HCEC 1CT (cell line): Measurements from ENCODE around the gene GTPBP1.

Experiments used
- DNase-seq: peaks from one replicate; pipeline ENCODE4 v3.0.0-alpha.2; 2017

GTPBP1 gene

DNA sequence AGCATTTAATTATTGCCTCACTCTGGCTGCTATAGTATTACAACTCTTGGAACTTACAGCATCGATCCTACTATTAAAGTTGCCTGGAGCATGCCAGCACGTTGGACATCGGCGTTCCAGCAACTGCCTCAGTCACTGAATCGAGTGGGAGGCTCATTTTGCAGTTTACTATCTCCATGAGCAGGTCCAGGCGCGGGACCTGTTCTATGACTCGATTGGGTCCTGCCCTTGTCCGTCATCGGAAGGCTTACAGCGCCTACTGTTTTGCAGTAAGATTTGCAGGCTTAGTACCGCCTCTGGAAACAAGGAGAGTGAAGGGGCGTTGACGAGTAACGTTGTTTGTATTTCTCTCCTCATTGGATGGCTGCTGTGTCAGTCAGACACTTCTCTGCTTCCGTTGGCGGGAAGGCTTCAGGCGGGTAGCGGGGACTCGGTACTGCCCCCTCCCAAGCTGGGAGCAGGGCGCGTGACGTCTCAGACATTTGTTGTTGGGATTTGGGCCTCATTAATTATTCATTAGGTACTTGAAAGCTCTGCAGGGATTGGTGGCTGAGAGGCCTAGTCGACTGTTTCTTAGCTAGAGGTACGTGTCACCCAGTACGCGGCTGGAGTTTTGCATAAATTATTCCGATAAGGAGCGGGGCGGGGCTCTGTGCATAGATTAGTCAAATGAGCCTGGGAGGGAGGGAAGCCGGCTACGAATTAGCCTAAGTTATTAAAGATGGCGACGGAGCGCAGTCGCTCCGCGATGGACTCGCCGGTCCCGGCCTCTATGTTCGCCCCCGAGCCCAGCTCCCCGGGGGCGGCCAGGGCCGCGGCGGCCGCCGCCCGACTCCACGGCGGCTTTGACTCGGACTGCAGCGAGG, at the start of gene GTPBP1:
Gene GTPBP1, plus strand, starts transcription at position 710 of the 866 bp plus-strand sequence. Its CDS starts 12 bp downstream, at position 722.
- DNase-seq: peak; percentile 100

DNA sequence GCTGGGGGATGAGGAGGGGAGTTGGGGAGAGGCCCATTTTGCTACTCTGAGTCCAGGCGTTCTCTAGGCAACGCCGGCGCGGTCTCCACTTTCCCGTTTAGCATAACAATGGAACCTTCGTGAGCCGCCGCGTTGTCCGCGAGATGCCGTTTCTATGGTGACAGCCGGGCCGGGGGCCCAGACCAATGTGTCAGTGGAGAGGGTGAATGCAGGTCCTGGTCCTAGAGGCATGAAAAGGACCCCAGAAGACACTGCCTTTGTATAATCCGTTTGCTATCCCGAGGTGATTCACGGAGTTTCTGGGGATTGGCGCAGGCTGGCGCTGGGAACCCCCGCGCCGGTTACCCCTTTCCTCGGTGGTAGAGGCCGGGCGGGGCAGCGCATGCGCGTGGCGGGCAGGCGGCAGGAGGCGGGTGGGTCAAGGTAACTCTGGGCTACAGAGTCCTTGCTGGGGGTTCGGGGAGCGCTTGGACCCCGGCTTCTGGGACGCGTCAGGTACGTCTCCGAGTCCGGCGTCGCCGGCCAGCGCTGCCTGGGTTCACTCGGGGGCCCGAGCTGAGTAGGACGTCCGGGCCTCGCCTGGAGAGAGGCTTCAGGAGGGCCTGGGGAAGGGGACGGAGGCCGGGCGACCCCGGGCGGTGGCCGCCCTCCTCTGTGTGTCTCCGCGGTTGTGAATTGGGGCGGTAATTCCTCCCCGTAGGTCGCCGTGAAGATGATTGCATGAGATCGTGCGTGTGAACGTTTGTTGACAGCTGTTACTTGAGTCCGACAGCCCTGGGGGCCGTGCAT, 49.3 kb upstream of the GTPBP1 start, which contains the start of the genes CBY1 and FAM227A:
Gene CBY1, plus strand, starts transcription at position 383 of the 789 bp plus-strand sequence. CDS start 11,417 bp downstream, outside the sequence.
Gene FAM227A, minus strand, starts transcription at position 137 of the 789 bp plus-strand sequence. CDS start 6,224 bp downstream, outside the sequence.
- DNase-seq: peak; percentile 83

DNA sequence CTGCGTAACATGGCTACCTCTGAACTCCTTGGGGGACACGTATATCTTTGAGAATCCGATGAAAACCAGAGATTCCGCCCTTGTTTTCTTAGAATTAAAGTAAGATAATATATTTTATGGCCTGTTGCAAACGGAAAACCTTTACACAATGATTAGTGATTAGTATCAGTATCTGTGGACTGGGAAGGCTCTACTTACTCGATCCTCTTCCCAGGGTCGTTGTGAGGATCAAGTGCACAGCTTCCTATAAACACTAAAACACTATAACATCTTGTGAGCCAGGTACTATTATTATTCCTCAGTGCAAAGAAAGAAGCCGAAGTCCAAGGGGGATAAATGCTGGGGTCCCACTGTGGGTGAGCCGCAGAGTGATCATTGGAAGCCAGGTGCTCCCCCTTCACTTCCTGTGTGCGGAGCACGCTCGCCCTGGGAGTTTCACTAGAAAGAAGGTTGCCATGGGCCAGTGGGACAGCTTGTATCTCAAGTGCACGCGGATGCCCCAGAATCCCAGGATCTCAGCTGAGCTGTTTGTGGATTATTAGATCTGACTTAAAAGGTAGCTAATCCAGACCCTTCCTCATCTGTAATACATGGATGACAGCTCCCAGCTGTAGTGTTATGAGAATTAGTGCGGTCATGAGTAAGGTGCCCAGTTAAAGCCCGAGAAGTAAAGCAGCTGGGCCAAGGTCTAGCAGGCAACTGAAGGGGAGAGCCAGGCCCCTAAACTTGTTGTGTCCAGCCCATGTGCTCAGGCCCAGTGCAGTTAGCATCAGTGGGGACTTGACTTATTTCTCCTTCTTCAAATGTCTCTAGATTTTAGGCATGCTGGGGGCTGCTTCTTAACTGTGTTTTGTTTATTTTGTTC, 48.5 kb upstream of the GTPBP1 start:
- DNase-seq: peak; percentile 1

DNA sequence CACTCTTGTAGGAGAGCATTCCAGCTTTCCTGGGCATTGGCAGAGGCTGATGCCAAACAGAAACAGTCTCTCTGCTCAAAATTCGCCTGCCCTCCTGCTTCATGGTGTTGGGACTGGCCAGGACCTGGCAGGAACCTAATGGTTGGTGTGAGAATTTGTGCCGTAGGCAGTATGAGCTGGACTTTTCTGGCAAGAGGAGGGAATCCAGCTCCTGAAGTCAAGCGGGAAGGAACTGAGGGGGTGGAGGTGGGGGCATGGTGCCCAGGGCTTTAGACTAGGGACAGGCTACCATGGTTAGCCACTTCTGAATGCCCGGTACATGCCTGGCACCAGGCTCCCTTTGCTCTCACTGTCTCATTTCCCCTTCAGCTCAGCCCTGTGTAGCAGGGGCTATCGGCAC, 30.9 kb upstream of the GTPBP1 start:
- DNase-seq: no peak

DNA sequence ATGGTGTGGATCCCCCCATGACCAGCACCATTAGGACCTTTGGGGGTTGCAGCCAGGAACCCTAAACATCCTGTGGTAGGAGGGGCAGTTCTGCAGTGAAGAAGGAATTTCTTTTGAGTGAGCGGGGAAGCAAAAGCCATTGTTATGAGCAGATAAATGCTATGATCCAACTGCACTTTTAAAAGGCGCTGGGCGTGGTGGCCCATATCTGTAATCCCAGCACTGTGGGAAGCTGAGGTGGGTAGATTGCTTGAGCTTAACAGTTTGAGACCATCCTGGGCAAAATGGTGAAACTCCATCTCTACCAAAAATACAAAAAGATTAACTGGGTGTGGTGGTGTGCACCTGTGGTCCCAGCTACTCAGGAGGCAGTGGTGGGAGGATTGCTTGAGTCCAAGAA, 29.9 kb upstream of the GTPBP1 start:
- no peak for DNase-seq

DNA sequence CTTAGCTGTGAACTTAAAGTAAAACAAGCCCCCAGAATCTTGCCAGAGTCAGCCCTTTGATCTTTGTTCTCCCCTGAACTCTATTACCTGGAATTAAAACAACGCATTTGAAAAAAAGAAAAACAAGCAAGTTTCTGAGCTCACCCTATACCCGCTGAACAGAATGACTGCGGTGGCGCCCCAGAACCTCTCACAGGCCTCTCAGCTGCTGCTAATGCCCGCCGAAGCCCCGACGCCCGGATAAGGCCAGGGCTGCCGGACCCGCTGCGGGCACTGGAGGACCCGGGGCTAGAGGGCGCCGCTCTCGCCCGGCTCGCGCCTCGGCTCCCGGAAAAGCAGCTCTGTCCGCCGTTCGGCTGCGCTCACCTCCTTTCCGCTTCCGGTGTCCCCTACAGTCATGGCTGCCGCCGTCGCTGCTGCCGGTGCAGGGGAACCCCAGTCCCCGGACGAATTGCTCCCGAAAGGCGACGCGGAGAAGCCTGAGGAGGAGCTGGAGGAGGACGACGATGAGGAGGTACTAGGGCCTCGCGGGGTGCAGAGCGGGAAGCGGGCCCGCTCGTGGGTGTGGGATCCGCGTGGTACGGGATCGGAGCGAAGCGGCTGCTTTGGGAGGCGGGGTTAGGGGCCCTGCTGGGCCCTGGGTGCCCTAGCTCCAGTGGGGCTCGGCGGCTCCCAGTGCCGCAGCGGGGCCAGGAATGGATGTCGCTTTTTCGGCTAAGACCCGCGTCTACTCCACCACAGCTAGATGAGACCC, 24.0 kb upstream of the GTPBP1 start, which contains the start of gene TOMM22:
Gene TOMM22, plus strand, starts transcription at position 376 of the 754 bp plus-strand sequence. Its CDS starts 22 bp downstream, at position 398.
- DNase-seq: peak; percentile 89

DNA sequence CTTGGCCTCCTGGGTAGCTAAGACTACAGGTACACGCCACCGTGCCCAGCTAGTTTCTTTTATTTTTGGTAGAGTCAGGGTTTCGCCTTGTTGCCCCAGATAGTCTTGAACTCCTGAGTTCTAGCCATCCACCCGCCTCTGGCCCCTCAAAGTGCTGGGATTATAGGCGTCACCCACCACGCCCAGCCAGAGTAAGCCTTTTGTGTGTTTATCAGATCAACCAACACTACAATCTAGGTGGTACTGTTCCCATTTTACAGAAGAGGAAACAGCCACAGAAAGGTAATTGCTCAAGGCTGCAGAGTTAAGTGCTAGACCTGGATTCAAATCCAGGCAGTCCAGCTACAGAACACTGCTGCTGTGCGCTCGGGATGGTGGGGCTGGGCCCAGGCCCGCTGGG, 20.8 kb upstream of the GTPBP1 start:
- DNase-seq: no peak

DNA sequence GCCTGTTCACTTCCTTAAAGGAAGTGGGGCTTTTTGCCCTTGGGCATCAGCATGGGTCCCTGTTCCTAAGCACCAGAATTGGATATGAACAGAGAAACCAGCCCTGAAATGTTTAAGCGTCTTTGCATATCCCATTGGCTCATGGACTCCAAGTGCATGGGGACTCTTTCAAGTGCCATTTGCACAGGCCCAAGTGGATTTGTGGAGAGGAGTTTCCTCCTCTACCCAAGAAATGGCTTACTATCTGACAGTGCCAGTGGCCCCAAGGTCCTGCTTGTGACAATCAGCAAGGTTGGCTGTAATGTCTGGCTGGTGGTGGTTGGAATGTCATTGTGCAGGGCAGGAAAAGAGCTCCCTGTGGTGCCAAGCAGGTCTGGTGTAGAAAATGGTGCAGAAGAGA, 20.0 kb upstream of the GTPBP1 start:
- DNase-seq: no peak

DNA sequence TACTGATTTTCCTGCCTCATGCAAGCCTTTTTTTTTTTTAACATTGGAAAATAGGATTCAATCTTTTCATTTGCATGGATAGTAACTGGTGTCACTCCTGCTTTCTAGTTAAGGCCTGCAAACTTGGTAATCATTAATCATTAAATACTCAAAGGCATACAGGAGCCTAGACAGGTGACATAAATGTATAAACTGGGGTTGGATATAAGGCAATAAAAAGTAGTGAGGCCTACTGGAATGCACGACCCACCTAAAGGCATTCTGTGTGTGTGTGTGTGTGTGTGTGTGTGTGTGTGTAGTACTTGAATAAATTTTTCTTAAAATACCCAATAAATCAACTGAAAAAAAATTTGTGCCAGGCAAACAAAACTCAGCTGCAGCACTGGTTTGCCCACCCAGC, 16.1 kb upstream of the GTPBP1 start:
- DNase-seq: no peak

DNA sequence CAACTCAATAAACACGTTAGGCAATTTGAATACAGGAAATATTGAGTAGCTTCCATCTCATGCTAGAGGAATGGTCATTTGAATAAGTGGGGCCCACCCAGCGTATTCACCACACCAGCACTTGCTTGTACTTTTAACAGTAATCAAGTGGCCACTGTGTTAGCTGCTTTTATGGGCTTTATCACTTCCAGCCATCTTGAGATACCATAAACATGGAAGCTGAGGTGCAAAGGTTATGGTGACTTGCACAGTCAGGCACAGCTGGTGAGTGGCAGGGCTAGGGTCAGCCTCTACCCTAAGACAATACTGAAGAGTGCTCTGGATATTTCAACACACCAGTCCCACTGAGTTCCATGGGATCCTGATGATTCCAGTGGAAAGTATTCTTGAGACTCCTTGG, 11.7 kb upstream of the GTPBP1 start:
- no peak for DNase-seq

DNA sequence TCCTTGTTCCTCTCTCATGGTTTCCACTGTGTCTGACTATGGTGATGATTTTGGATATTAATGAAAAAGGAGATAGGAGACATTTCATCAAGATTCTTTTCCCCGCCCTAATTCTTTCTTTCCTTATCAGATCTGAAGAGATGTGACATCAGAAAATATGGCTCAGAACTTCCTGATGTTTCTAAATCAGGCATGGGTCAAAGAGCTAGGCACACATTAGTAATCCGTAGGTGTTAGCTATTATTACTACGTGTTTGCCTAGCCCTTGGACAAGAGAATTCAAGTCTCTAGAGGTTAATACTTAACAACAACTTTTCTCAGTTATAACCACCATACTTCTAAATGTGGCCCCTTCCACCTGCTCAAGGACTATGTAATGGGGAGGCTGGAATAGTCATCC, 10.8 kb upstream of the GTPBP1 start:
- DNase-seq: no peak

DNA sequence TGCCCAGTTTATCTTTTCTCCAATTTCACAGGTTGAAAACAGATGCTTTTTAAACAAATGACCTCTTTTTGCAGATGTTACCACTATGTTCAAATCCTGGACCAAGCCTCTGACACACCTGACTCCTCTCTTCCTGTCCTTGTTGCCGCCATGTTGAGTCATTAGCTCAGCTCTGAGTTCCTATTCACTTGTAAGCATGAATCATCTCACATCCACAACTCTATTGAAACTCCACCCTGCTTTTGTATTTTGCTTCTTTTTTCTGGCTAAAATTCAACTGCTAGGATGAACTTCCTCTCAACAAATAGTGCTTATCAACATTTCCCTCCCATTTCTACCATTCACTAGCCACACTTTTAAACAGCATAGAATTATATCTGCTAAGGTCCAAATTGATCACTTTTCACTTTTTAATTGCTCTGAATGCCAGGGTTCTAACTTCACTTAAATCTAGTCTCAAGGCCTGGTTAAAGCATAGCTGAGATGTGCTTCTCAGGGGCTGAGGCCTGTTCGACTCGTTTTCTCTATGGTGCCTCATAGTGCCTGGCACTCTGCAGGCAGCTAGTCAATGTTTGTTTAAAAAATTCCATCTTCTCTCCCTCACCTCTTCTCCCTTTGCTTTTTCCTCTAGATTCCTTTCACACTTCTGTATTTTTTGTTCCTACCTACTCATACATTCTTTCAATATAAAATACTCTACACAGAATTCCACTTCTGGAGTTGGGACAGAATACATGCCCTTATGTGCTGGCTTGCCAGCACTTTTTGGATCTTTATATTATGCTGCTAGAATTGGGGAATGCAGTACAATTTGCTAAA, 8.9 kb upstream of the GTPBP1 start:
- peak; percentile 83 for DNase-seq

DNA sequence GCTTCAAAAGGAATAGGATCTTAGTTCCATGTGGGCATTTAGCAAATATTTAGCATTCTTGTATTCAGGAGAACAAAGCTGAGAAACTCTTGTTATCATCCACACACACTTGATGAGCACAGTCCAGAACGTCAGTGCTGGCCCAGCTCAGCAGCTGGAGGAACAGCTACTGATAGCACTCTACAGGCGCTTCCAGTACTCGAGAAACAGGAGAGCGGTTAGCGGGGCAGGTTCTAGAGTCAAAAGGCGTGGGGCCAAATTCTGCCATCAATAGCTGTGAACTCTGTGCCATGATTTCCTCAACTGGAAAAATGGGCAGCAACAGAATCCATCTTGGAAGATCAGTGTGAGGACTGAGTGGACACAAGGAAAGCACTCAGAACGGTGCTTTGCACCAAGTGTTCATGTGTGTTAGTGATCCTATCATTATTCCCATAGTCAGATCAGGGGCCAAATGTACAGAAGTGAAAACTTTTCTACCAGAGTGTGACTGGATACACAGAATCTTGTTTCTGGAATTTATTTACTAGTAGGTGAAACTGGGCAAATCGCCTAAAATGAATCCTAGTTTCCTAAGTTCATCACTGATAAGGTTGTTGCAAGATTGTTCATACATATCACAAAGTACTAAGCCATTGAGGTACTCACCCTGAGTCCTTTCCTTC, 8.2 kb upstream of the GTPBP1 start:
- DNase-seq: no peak

DNA sequence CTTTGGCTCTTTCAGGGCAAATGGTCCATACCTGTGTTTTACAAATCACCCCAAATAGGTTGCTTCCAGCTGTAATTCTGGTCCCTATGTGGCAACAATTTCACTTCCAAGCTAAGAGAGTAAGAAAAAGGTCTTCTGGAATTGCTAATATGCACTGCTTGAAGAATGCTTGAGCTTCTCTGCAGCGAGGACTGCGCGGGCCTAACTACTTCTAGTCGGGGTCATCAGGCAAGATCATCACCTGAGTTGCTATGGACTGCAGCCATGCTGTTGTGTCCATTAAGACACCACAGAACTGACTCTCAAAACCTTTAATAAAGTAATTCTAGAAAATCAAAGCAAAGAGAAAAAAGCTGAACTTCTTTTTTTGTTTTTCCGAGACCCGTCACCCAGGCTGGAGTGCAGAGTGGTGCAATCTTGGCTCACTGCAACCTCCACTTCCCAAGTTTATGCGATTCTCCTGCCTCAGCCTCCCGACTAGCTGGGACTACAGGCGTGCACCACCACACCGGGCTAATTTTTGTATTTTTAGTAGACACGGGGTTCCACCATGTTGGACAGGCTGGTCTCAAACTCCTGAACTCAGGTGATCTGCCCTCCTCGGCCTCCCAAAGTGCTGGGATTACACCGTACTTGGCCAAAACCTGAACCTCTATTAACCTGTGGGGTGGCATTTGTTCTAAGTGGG, 7.2 kb upstream of the GTPBP1 start:
- no peak for DNase-seq

DNA sequence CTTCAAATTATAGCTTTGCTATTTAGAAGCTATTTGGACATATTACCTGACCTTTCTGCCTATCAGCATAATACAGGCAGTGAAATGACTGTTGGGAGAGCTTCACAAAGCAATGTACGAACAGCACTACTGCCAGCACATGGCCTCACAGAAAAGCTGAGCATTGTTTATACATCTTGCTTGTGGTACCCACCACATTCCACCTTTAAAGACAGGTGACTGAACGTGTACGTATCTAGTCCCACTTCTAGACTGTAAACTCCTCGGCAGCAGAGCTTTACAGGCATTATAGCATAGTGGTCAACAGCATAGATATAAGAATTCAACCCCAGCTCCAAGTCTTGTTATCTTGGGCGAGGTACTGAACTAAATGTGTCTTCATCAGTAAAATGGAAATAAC, 6.6 kb upstream of the GTPBP1 start:
- no peak for DNase-seq

DNA sequence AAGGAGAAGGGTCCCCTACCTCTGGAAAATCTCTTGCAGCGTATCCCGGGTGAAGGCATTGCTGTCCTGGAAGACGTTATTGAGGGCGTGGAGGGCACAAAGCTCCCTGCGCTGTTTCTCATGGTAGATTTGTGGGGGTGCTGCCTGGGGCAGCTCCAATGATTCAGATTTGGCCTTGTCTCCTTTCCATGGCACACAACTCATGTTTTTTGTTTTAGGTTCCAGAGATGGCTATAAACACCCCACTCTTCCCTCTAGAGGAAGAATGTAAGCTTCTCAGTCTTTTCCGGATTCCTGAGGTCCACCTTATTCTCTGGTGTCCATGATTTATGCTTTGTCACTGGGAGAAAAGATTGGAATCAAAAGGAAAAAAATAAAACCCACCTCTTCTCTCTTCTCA, 6.0 kb upstream of the GTPBP1 start:
- peak; percentile 53 for DNase-seq

DNA sequence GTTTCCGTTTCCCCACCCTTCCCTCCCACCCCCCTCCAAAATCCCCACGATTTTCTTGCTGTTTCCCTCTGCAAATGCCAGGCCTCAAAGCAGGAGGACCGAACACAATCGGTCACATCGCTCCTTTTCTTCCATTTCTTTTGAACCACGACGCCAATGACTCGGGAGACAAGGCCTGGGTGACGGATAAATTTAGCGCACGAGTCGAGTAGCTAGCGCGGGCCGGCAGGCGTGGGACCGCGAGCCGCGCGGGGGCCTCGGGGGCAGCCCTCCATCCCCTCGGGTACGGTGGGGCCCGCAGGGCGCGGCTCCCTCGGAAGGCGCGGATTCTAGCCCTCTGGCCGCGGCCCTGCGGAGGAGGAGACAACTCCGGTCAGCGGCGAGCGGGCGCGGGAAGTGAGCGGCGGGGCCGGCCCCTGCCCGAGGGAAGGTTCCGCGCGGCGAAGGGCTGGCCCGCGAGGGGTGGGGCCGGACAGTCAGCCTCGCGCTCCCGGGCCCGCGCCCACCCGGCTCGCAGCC, 5.4 kb upstream of the GTPBP1 start:
- DNase-seq: peak; percentile 67

DNA sequence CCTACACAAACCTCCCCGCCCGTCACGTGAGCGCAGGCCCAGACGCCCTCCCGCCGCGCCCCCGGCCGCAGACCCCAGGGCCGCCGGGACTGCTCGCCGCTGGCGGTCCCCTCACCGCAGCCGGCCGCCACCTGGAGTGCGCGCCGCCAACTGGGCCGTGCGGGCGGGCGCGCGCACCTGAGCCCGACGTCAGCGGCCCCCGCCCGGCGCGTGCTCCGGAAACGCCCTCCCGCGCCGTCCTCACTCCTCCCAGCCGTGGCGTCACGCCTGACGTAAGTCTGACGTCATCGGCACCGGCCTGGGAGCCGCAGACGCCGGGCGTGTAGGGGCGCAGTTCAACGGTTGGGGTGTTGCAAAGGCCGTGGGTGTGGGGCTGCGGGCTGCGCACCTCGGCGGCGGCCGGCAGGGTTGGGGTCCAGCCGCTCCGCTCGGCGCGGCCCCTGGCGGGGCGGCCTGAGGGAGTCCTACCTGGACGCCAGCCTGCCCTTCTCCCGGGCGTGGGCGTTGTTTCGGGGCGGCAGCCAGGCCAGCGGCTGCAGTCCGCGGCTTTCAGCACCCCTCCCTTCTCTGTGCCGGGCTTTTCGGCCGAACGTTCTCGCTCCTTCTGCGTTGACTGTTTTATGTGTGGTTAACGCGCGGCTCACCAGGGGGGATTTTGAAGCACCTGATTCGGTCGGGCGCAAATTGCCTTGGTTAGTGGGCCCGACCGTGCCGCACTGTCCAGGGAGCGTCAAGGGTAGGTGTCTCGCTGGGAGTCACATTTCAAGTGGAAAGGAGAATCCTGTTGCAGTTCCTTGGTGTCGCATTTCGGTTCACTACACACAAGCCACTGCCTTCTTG, 4.7 kb upstream of the GTPBP1 start, which contains the start of gene JOSD1:
Gene JOSD1, minus strand, starts transcription at position 155 of the 840 bp plus-strand sequence. CDS start 956 bp downstream, outside the sequence.
- peak; percentile 89 for DNase-seq
